Lower lobe of right lung (tissue), 2 donors: ENCODE data around the gene TFAM. TPM values are rescaled to one million over a fixed set of nuclear protein-coding genes. Genes with fewer than 3 reads are reported as not detected.
A peak's percentile ranks its signal among the peaks of the same experiment; 100 is the strongest.

Source experiments
- ATAC-seq, 2 donors: fragments of 200-7000 bp; cut with Tn5 transposase; one replicate each; pipeline ENCODE4 v1.9.1; 2020 to 2022; ENCODE audit warnings: mild to moderate bottlenecking in 2 of 2, moderate library complexity in 2 of 2
- DNase-seq: peaks from one replicate; pipeline ENCODE4 v3.0.0-alpha.2; 2020
- H3K27ac ChIP-seq: fragments of 200-600 bp; one replicate; pipeline ENCODE4 v1.8.0; 2022
- H3K27me3 ChIP-seq: fragments of 200-600 bp; one replicate; pipeline ENCODE4 v1.8.0; 2022; ENCODE audit warnings: low read depth
- H3K36me3 ChIP-seq: fragments of 200-600 bp; one replicate; pipeline ENCODE4 v1.8.0; 2022; ENCODE audit warnings: mild to moderate bottlenecking
- H3K4me1 ChIP-seq: fragments of 200-600 bp; one replicate; pipeline ENCODE4 v1.8.0; 2022
- H3K4me3 ChIP-seq: fragments of 200-600 bp; one replicate; pipeline ENCODE4 v1.8.0; 2022; ENCODE audit warnings: mild to moderate bottlenecking
- H3K9me3 ChIP-seq: fragments of 200-600 bp; one replicate; pipeline ENCODE4 v1.8.0; 2022
- CTCF ChIP-seq: fragments of 200-600 bp; IDR thresholded peaks from one replicate; pipeline ENCODE4 v1.8.0; 2022; ENCODE audit warnings: antibody characterized with exemption, mild to moderate bottlenecking
- intact Hi-C: fragments of 100-400 bp; cut with DNase I; formaldehyde crosslinking; loops from one replicate; pipeline ENCODE4 v1.11.0; 2022
- long read RNA-seq: library from polyadenylated mRNA; unstranded; transcript quantifications from one replicate; pipeline ENCODE4 v2.0.0, GENCODE V29; 2021
- total RNA-seq: library from RNA; stranded (reverse); fragmentation: NEBNext Ultra II Directional; extraction: Animal tissue kit (Norgen Biotek cat#: 25700); gene quantifications from one replicate; pipeline ENCODE4 v1.2.1, GENCODE V29; 2021
- donor health status: DM: no; HTN: yes; CAD: no; lungs with severe emphysema.

TFAM gene
- 25.9 TPM for total RNA-seq
- long read RNA-seq, full-length matches to known transcripts: 7 of 15 reads
- long read RNA-seq, partial matches to known transcripts: 2 of 15 reads
- long read RNA-seq, other reads (novel, unspliced or antisense): 6 of 15 reads

- Histone ChIP-seq H3K9me3 (no peaks in the 10 kb centered on the region), H3K36me3 (peaks cover 28% of the 10 kb centered on the region), H3K27ac (peak within 1 kb of the TSS; percentile 87), H3K4me3 (peak within 1 kb of the TSS; percentile 90), H3K4me1 (peaks cover 16% of the 10 kb centered on the region), H3K27me3 (no peaks in the 10 kb centered on the region)
- DNase-seq: peak; percentile 96
- ATAC-seq: peak; percentile 99
- peak; percentile 66 for TF ChIP-seq CTCF
- intact Hi-C loops: no loop called here
These were observed at the start of gene TFAM for GRCh38 chr10:58384999-58385783. TSS of gene TFAM (plus strand) at chr10:58385410. CDS start at chr10:58385548, 138 bp downstream.

GRCh38 chr10:58336242-58336641 is 49.0 kb upstream of the TFAM start:
- no peaks in the 10 kb centered on the region for H3K27me3 ChIP-seq
- peaks cover 24% of the 10 kb centered on the region for H3K4me1 ChIP-seq
- no peaks in the 10 kb centered on the region for H3K9me3 ChIP-seq
- ATAC-seq (no peak), DNase-seq (no peak)
- H3K36me3 ChIP-seq: no peaks in the 10 kb centered on the region
- intact Hi-C loops: no loop called here
- no peak overlapping the region for H3K27ac ChIP-seq
- peak overlapping the region; percentile 80 for H3K4me3 ChIP-seq
- TF ChIP-seq CTCF: no peak

GRCh38 chr10:58341422-58341821 is 43.8 kb upstream of the TFAM start:
- ATAC-seq: no peak
- no peaks in the 10 kb centered on the region for H3K9me3 ChIP-seq

GRCh38 chr10:58341947-58342346 is 43.3 kb upstream of the TFAM start:
- H3K36me3 ChIP-seq: no peaks in the 10 kb centered on the region
- DNase-seq (no peak), ATAC-seq (no peak)
- H3K27ac ChIP-seq: no peak overlapping the region
- H3K4me3 ChIP-seq: no peak overlapping the region
- intact Hi-C loops: no loop called here
- TF ChIP-seq CTCF: no peak
- H3K4me1 ChIP-seq: peaks cover 8% of the 10 kb centered on the region
- H3K9me3 ChIP-seq: no peaks in the 10 kb centered on the region
- no peaks in the 10 kb centered on the region for H3K27me3 ChIP-seq

More at GRCh38 chr10:58341422-58341821, 43.8 kb upstream of the TFAM start:
- no peak for TF ChIP-seq CTCF
- Histone ChIP-seq H3K4me3 (no peak overlapping the region), H3K4me1 (peaks cover 11% of the 10 kb centered on the region), H3K27me3 (no peaks in the 10 kb centered on the region), H3K27ac (no peak overlapping the region), H3K36me3 (no peaks in the 10 kb centered on the region)
- no peak for DNase-seq
- intact Hi-C loops: no loop called here

GRCh38 chr10:58347967-58348366 is 37.2 kb upstream of the TFAM start:
- Histone ChIP-seq H3K4me1 (peaks cover 8% of the 10 kb centered on the region), H3K36me3 (no peaks in the 10 kb centered on the region), H3K27ac (no peak overlapping the region), H3K4me3 (no peak overlapping the region), H3K9me3 (no peaks in the 10 kb centered on the region), H3K27me3 (no peaks in the 10 kb centered on the region)
- ATAC-seq (no peak), DNase-seq (no peak)
- no peak for TF ChIP-seq CTCF
- intact Hi-C loops: no loop called here
